NCI-H1694 (cell line): Measurements from ENCODE around the gene C7orf25.
"Not testable (repeated sequence)": the region's sequence is repeated elsewhere in the genome, so short reads cannot be mapped to it uniquely, and the experiment has no call there.

Experiments
- DNase-seq: peaks from one replicate; lab custom pipeline; 2025; lab: John Stamatoyannopoulos, UW

C7orf25 gene

DNA sequence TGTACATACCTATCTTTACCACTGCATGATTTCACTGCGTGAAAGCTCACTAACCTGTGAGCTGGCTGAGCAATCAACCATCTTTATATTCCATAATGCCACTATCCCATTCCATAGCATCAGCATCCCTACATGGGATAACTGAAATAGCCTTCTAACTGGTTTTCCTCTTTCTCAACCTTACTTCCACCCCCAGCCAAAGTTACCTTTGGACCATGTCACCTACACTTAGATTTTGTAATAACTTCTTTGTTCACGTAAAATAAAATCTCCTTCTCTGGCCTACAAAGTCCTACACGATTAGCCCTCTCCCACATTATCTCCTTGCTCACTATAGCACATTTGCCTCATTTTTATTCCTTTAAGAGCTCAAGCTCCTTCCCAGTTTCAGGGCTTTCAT, 17.6 kb upstream of the C7orf25 start:
- no peak for DNase-seq

DNA sequence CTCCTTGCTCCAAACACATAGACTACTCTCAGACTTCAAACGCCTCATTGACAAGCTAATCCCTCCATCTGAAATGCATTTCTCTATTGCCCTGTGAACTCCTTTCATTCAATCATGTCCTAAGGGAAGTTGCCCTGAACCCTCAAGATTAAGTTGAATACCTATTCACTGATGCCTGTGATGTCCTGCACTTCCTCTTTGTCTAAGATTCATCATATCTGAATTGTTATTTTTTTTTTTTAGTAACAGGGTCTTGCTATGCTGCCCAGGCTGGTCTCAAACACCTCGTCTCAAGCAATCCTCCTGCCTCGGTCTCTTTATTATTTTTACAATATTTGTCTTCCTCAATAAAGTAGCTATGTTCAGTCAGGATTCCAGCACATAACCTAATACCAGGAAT, 16.9 kb upstream of the C7orf25 start:
- no peak for DNase-seq

DNA sequence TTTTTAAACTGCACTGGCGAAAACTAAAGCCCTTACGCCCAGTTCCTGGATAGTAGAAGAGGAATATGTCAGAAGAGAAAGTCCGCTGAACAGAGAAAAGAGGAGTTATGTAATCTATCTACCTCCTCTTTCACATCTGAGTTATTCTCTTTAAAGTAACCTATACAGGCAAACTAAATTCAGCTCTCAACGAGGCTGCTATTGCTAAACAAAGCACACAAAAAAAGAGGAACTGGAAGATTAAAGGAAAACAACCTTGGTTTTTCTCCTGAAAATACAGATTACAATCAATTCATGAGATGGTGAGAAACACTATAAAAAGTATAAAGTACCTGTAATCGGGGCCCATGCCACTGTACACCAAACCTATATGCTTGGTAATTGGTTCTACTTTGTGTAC, 14.3 kb upstream of the C7orf25 start:
- DNase-seq, result no peak

DNA sequence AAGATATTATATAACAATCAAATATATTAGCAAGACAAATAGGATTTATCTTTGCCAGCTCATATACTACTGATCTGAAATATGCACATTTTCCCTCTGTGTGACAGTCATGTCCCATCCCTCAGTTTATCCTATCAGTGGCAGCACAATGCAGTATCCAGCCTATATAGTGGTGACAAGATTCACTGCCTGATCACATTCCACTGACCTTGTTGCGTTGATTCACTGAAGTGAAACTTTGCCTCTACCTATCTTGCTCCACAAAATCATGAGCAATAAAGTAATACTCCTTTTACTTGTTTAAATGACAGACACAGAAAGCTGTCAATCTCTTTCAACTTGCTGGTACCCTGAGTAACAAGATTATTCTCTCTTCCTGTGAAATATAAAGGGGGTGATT, 13.8 kb upstream of the C7orf25 start:
- no peak for DNase-seq

DNA sequence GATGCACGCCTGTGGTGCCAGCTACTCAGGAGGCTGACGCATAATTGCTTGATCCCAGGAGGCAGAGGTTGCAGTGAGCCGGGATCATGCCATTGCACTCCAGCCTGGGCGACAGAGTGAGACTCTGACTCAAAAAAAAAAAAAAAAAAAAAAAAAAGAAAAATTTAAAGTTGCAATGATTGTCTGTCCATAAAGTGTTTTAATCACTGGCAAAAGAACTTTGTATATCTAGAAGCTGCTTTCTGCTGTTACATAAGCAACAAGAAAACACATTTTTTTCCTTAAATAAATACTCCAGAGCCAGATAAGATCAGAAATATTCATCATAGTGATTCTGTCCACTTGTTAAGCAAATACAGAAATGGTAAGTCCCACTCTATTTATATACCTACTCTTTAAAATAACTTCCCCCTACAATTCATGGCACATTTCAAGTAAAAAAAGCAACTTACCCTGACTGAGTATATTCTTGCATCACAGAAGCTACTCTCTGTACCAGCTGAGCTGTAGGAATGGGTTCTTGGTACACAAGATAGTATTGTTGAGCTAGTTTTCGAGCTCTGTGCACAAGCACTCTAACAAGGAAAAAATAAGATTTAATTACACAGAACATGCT, 12.5 kb upstream of the C7orf25 start:
- DNase-seq, result no peak

DNA sequence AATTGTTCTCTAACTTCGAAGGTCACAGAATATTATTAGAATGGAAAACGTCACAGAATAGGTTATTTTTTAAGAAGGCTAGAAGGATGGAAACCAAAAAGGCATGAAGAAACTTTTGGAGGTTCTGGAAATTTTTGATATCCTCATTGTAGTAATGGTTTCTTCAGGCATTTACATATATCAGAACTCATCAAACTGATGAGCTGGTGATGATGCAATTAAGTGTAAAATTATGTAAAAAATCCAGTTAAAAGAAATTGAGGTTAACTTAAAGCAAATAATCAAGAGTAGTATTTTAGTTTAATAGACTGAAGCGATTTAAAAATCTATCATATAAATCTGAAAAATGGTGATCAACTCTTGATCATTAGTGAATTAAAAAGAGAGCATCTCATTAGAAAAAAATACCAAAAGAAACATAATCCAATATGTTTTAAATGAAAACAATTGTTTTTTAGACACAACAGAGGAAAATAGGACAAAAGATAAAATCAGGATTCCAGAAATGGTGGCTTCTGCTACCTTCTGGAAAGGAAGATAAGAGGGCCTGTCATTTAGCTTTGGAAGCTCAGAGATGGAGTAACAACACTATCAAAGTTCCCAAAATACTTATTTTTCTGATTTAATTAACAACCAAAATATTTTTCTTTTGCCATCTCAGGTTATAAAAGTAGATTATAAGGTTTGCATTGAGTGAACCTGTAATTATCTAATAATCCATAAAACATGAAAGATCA, 10.3 kb upstream of the C7orf25 start:
- DNase-seq, result no peak

DNA sequence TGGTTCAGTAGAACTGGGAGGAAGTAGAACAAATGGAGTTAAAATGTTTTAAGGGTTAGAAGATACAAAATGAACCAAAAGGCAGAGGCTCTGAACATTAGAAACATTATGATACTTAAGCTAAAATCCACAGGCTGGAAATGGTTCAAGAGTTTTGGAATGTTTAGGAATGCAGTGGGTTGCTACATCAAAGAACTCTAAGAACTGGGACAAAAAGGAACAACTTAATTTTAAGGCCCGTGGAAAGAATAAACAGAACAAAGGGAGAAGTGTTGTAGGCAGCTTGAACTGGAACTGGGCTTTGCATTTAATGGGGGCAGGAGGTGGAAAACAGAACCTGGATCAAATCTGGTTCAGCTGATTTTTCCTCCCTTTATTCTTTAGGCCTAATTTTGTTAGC, 3.5 kb upstream of the C7orf25 start:
- DNase-seq, result no peak

DNA sequence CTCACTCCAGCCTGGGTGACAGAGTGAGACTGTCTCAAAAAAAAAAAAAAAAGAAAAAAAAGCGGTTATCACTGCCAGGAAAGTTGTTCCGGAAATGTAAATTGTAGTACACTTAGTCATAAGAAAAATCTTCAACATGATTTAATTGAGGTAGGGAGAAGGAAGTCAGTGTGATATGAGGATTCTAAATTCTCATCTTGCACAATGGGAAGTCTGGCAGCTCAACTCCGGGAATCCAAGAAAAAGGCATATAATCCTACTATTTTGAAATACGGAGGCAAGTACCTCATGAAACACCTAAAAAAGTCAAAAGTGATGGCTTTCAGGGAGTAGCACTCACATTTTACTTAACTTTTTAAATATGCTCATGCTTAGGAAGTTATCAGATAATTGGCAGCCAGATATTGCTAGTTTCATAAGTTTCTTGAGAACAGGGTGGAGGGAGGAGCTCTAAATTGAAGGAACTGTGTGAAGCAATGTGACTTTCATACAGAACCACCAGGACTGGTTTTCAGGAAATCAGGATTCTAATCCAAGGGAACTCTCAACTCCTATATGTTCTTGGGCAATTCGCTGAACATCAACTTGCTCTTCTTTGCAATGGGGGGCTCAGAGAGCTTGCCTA, 2.7 kb upstream of the C7orf25 start:
- DNase-seq, result no peak

DNA sequence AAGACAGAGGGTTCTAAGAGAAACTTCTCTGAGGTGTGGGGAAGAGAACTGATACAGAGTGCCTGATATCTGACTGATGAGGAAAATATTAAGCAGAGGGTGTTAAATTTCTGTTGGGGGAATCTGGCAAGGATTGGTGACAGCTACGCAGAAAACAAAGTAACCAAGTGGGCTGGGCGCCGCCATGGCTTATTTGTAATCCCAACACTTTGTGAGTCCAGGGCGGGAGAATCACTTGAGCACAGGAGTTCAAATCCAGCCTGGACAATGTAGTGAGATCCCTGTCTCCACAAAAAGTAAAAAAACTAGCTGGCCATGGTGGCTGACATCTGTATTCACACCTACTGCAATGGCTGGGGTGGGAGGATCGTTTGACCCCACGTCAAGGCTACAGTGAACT, 2.1 kb upstream of the C7orf25 start:
- no peak for DNase-seq

DNA sequence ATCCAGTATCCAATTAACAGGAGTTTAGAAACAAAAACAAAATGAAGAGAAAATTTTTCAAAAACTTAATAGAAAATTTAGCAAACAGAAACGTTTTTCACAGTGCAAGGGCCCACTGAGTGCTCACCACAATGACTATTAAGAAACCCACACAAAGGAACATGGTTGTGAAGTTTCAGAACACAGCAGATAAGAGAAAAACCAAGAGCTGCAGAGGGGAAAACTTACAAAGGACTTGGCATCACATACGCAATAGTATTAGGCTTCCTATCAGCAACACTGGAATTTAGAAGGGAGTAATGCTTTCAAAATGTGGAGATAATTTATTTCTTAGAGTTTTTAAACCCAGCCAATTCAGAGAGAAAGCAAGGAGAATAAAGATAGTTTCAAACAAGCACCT, 1.7 kb upstream of the C7orf25 start:
- no peak for DNase-seq

DNA sequence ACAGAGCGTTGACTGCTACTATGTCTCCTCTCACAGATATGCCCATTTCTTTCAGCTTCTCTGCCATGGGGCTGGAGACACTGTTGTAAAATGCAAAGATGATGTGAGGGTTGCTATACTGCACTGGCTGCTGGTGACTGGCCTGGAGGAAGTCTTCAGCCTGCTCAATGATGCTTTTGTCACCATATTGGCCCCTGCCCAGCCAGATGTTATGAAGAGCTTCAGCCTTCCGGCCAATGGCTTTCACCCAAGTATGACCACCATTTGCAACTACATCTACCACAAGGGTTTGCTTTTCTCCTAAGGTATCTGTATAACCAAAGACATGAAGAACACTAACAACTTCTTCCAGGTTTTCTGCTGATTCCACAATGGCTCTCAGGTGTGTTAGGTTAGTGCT, 1.6 kb downstream of the C7orf25 start:
- no peak for DNase-seq

DNA sequence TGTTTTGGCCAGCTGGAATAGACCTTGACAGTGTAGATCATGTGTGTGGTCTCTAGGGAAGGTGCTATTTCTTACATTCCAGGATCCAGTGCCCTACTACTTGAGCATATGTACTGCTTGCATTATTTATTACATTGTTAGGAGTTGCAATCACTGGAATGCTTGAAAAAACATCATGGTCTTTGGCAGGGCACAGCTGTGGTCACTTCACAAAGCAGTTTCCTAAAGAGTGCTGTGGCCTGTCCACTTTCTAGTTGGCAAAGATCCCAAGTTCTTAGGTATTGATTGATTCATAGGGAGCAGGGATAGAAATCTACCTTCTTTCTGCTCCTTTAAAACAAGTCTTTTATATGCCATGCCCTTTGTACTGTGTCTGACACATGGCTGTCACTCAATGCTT, 4.6 kb downstream of the C7orf25 start:
- DNase-seq, result no peak

DNA sequence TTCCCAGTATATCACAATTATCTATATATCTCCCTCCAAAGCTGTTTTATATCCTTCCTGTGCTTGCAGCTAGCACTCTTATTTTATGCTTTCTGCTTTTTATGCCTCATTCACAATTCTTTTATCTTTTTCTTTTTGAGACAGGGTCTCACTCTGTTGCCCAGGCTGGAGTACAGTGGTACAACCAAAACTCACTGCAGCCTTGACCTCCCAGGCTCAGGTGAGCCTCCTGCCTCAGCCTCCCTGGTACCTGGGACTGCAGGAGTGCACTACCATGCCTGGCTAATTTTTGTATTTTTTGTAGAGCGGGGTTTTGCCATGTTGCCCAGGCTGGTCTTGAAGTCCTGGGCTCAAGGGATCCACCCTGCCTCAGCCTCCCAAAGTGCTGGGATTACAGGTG, 5.7 kb downstream of the C7orf25 start:
- no peak for DNase-seq

DNA sequence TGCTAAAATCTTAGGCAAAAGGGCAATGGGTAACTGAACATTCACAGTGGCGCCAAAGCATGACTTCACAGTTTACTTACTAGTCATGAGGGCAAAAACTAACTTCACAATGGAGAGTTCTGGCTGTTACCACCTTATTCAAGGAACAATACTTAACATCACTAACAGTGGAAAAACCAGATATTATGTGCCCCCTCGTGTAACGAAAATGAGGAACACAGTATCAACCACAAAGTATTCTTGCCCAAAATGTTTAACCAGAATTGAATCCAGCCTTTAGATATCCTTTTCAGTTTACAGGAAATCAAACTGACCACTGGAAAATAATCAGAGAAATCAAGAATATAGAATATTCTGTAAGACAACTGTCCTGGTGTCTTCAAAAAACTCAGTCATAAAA, 9.5 kb downstream of the C7orf25 start:
- no peak for DNase-seq

DNA sequence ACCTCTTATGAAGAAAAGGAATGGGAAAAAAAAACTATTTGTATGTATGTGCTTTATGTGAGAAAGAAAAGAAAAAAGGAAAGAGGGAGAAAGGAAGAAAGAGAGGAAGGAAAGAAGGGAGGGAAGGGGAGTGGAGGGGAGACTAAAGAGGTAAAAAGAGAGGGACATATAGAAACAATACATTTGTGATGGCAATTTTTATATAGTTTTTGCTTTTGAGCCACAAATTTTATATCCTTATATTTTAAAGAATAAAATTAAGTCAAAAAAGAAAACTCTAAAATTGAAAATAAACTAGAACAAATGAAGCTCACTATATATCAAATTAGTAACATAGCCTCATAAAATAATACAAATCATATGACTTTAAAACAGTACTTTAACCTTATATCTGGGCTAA, 11.0 kb downstream of the C7orf25 start:
- DNase-seq, result no peak

DNA sequence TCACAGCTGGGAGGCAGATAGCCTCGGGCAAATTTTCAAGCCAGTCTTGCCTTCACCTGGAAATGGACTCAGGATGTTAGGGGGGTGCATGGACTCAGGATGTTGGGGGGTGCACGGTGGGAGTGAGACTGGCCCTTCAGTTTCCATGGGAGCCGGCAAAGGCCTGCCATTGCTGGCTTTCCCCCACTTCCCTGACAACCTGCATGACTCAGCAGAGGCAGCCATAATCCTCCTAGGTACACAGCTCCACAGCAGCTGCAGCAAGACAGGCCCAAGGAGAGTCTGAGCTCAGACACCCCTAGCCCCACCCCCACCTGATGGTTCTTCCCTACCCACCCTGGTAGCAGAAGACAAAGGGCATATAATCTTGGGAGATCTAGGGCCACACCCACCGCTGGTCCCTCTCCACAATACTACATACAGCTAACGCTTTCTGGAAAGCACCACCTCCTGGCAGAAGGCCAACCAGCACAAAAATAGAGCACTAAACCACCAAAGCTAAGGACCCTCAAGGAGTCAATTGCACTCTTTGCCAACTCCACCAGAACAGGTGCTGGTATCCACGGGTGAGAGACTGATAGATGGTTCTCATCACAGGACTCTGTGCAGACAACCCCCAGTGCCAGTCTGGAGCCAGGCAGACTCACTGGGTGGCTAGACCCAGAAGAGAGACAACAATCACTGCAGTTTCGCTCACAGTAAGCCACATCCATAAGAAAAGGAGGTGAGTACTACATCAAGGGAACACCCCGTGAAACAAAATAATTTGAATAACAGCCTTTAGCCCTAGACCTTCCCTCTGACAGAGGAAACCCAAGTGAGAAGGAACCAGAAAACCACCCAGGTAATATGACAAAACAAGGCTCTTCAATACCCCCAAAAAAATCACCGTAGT, 18.3 kb downstream of the C7orf25 start:
- no peak for DNase-seq

DNA sequence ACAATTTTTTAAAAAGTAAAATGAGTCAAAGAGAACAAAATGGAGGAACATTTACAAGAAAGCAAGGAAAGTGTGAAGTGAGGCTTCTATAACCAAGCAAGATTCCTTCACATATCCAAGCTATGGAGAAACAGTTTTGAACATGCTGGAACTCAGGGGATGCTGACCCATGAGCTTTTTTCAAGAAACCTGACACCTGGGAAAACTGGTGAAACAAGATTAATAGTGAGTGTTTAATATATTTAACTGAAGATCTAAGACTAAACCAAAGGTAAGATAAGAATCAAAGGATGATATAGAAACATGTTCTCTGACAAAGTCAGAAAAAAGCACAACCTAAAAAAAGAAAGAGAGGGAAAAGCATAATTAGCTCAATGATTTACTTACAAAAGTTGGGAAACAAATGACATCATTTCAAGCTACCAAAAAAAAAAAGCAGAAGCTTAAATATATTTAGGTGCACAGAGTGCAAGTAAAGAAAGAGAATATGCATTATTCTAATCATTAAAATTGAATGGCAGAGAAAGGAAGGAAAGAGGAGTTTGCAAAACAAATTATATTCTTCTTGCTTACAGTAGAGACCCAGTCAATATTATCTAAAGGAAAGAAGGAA, 24.9 kb downstream of the C7orf25 start:
- no peak for DNase-seq

DNA sequence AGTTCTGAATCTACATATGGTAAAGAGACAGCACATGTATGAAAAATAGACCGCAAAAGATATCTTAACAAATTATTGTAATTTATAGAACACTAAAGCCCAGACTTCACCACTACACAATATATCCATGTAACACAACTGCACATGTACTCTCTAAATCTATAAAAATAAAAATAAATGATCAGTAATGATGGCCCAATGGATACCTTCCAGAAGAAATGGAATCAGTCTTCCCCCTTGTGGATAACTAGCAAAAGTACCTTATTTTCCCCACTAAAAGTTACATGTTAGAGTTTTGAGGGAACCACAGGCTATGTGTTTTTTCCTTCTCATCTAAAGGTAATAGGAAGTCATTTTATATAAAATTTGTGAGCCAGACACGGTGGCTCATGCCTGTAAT, 25.7 kb downstream of the C7orf25 start:
- no peak for DNase-seq

DNA sequence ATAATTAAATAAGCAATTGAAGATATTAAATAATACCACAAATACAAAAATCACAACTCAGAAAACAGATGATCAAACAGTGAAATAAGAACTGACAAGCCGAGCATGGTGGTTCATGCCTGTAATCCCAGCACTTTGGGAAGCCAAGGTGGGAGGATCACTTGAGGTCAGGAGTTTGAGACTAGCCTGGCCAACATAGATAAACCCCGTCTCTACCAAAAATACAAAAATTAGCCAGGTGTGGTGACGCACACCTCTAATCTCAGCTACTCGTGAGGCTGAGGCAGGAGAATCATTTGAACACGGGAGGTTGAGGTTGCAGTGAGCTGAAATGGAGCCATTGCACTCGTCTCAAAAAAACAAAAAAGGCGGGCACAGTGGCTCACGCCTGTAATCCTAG, 26.7 kb downstream of the C7orf25 start:
- not testable (repeated sequence) for DNase-seq

DNA sequence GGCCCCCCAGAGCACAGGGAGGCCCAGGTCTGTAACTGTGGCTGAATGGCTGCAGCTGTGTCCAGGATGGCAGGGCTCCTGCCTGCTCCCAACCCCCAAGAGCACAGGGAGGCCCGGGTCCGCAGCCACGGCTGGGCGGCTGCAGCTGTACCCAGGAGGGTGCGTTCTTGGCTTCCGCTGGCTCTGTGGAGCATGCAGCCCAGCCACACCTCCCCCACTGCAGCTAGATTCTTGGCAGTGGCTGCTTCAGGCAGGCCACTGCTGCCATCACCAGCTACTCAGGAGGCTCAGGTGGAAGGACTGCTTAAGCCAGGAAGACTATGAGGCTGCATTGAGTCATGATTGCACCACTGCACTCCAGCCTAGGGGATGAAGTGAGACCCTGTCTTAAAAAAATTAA, 27.9 kb downstream of the C7orf25 start:
- no peak for DNase-seq

DNA sequence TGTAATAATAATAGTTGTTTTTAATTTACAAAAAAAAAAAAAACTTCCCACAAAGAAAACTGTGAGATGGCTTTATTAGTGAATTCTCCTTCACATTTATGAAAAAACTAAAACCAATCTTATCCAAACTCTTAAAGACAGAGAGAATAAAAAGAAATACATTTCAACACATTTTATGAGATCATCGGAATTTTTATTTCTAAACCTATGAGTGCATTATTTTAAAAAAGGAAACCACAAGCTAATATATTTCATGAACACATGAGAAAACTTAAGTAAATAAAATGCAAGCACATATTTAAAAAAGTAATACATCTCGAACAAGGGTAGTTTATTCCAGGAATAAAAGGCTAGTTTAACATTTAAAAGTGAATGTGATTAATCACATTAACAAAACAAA, 31.5 kb downstream of the C7orf25 start:
- no peak for DNase-seq

DNA sequence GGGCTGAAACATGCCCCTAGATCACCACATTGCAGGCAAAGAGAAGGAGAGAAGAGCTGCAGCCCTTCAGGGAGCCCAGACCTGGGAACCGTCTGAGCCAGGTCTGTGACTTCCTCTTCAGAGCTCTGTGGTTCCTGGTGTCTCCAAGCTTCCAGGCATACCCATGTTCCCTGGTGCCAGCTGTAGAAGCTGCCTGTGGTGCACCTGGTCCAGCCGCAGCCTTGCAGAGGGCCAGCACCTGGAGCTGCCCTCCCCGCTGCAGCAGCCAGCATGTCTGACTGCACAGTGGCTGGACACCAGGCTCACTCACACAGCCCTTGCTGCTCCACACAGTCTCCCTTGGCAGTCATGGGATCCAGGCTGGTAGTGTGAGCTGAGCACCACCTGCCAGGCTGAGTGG, 33.6 kb downstream of the C7orf25 start:
- no peak for DNase-seq
